ENCODE results near the gene ZNF462.

ZNF462 gene

DNA sequence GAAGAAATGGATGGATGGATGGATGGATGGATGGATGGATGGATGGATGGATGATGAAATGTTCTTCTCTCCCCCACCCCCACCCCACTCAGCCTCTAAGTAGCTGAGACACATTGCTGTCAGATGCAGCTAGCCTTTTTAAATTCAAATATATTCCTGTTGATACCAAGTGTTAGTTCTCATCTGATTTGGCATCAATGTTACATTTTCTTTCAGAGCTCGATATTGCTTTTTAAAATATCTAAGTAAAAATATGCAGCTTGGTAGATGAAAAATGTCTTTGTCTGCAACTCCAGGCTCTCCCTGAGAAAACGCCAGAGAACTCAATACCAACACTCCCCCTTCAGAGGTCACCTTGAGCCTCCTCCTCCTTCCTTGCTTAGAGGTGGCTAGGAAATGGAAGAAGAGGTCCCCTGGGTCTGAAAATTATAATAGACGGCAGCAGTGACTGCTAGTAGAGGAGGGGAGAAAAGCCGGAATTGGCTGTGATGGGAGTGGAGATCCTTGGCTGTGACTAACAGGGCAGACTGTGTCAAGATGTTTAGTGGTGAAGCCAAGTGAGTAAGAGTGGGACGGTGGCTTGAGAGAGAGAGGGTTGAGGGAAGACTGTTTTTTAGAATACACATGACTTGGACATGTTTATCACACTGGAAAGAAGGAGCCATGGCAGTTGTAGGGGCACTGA, 156.0 kb downstream of the ZNF462 start:
- DNase-seq (ENCODE audit: low read depth): peak; percentile 64
- TF ChIP-seq, protein P1, sequence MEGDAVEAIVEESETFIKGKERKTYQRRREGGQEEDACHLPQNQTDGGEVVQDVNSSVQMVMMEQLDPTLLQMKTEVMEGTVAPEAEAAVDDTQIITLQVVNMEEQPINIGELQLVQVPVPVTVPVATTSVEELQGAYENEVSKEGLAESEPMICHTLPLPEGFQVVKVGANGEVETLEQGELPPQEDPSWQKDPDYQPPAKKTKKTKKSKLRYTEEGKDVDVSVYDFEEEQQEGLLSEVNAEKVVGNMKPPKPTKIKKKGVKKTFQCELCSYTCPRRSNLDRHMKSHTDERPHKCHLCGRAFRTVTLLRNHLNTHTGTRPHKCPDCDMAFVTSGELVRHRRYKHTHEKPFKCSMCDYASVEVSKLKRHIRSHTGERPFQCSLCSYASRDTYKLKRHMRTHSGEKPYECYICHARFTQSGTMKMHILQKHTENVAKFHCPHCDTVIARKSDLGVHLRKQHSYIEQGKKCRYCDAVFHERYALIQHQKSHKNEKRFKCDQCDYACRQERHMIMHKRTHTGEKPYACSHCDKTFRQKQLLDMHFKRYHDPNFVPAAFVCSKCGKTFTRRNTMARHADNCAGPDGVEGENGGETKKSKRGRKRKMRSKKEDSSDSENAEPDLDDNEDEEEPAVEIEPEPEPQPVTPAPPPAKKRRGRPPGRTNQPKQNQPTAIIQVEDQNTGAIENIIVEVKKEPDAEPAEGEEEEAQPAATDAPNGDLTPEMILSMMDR (IDR thresholded peaks at IDR 0.05; ENCODE audit: low read length, missing control alignments): no peak
- no peak overlapping the region for H3K4me3 ChIP-seq (replicated peaks; ENCODE audit: low read depth, low read length)

DNA sequence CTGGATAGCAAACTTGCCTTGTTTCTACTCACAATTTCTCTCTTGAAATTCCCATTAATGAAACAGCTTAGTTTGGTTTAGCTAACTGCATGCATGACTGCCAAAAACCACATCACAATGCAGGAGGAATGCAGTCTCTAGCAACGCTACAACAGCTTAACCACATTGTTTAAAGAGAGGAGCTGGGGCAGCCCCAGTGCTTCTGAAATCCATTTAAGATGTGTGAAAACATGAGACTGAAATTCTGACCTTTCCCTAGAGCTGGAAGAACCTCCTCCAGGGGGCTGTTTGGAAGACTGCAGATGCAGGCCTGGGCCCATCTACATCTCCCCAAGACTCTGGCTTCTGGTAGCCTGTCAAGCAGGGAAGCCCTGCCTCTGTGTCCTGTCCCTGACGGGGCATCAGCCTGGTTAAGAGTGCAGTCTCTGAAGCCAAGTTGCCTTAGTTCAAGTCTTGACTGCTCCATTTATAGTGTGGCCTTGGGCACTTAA, 157.1 kb downstream of the ZNF462 start:
- DNase-seq (ENCODE audit: low read depth): peak; percentile 93
- TF ChIP-seq, protein P1 (IDR thresholded peaks at IDR 0.05; ENCODE audit: low read length, missing control alignments): no peak
- H3K4me3 ChIP-seq (replicated peaks; ENCODE audit: low read depth, low read length): no peak overlapping the region

DNA sequence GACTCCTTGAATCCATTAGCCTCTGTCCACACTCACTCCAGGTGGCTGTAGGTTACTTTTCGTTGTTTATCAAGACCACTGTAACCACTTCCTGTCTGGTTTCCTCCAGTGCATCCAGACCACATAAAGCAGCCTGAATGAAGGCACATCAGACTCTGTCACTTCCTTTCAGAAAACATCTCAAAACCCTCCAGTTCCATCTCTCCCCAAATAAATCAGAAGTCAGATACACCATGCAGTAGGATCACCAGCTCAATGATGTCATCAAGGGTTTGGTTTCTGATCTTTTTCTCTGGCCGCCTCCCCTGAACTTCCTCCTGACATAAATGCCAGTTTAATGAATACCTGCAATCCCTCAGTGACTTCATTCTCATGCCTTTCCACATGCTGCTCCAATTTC, 161.2 kb downstream of the ZNF462 start:
- DNase-seq (ENCODE audit: low read depth): no peak
- TF ChIP-seq, protein P1 (IDR thresholded peaks at IDR 0.05; ENCODE audit: low read length, missing control alignments): no peak
- no peak overlapping the region for H3K4me3 ChIP-seq (replicated peaks; ENCODE audit: low read depth, low read length)

DNA sequence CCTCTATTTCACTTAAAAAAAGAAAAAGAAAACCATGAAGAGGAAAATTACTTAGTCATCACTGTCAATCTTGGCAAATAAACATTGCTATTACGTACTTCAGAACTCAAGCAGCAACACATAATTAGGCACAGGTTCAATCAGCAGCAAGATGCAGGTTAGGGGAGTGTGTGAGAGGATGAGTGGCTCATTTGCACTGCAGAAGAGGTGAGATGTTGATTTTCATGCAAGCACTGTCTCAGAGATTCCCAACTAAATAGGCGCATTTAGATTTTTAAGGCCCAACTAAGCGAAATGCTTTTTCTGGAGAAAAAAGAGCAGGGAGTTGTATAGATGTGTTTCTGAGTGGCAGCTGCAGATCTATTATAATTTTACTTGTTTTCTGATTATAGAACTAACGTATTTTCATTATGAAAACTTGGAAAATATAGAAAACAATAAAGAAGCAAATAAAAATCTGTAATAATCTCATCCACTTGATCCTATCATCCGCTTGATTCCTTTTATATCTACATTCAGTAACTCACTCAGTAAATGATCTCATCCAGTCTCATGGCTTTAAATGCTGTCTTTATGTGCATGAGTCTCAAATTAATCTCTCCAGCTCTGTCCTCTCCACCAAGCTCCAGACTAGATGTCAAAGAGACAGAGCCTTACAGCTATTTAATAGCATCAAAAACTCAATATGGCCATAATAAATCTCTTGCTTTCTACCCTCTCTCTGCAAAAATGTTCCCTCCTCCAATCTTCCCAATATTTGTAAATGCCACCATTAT, 162.5 kb downstream of the ZNF462 start:
- no peak for DNase-seq (ENCODE audit: low read depth)
- no peak overlapping the region for H3K4me3 ChIP-seq (replicated peaks; ENCODE audit: low read depth, low read length)
- TF ChIP-seq, protein P1 (IDR thresholded peaks at IDR 0.05; ENCODE audit: low read length, missing control alignments): no peak

DNA sequence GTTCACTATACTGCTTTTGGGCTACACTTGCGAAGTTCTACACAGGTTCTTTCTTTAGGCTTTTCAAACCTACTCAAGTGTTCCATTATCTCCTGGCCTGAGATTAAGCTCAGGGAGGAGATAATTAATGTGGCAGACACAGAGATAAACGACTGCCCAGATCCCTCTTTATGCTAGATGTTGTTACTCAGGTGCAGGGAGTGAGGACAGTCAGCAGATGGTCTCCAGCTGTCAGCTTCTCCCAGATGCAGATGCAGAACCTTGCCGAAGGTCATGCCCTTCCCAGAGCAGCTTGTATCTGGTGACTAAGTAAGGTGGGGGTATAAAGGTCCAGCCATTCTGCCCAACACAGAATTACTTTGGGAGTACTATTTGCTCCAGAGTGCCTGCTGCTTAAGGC, 166.2 kb downstream of the ZNF462 start:
- no peak for DNase-seq (ENCODE audit: low read depth)

DNA sequence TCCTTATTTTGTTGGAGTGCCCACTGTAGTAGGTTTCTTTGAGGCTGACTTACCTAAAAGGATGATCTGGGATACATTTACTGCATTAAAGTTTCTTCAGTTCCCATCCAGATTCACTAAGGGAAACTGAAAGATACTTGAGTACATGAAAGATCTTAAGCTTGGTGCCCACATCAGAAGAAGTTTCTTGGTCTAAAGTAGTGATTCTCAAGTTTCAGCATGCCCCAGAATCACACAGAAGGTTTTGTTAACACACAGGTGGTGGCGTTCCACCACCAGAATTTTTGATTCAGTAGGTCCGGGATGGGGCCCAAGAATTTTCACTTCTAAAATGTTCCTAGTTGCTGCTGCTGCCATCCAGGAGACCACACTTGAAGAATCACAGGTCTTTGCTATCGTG, 171.0 kb downstream of the ZNF462 start:
- DNase-seq (ENCODE audit: low read depth): no peak
- TF ChIP-seq, protein P1 (IDR thresholded peaks at IDR 0.05; ENCODE audit: low read length, missing control alignments): no peak

More for the DNA sequence above, 166.2 kb downstream of the ZNF462 start:
- no peak overlapping the region for H3K4me3 ChIP-seq (replicated peaks; ENCODE audit: low read depth, low read length)
- TF ChIP-seq, protein P1 (IDR thresholded peaks at IDR 0.05; ENCODE audit: low read length, missing control alignments): no peak

More for the DNA sequence above, 171.0 kb downstream of the ZNF462 start:
- H3K4me3 ChIP-seq (replicated peaks; ENCODE audit: low read depth, low read length): no peak overlapping the region
